Sigmoid colon (tissue), 4 donors: ENCODE results near the gene CEPT1.

ENCODE experiments used
- CTCF ChIP-seq, 4 experiments: fragments of 450-650 bp in 3 of 4; fragments of 200-600 bp in 1 of 4; IDR thresholded peaks; one replicate each; pipeline ENCODE4 v1.5.1; 2016 to 2019; ENCODE audit warnings: antibody characterized with exemption in 4 of 4, mild to moderate bottlenecking in 3 of 4, moderate library complexity in 2 of 4
- EP300 ChIP-seq, 4 donors: sonication (generic); formaldehyde crosslinking; IDR thresholded peaks; one replicate each; pipeline ENCODE4 v1.6.1; 2017; ENCODE audit warnings: antibody characterized with exemption in 4 of 4
- POLR2A ChIP-seq, 2 donors: fragments of 450-650 bp; IDR thresholded peaks; one replicate each; pipeline ENCODE4 v1.6.1; 2016; ENCODE audit warnings: antibody characterized with exemption in 2 of 2, mild to moderate bottlenecking in 2 of 2, moderate library complexity in 2 of 2

DNA sequence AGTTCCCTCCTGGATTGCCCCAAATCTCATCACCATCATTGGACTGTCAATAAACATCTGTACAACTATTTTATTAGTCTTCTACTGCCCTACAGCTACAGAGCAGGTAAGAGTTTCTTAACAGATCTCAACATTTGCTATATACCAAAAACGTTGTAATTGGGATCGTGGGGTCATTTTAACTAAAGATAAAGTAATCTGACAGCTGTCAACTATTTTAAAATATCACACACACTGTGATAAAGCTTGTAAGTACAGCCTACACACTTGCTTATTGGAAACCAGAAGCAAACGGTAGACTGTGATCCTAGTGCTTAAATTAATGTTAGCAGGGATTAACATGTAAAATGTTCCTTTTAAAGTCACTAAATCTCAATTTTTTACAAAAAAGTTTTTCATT is 7.9 kb downstream of the CEPT1 start:
- TF ChIP-seq CTCF (IDR thresholded peaks at IDR 0.05) (no peak), EP300 (IDR thresholded peaks at IDR 0.05) (no peak), POLR2A (IDR thresholded peaks at IDR 0.05) (no peak)
